ENCODE results near the gene DDX39B.
"Not testable (repeated sequence)": the region's sequence is repeated elsewhere in the genome, so short reads cannot be mapped to it uniquely, and the experiment has no call there.

Gene DDX39B

GRCh38 chr6:31525932-31526591, 15.7 kb downstream of the DDX39B start:
- no peak for DNase-seq

- no peak for DNase-seq
Measured at GRCh38 chr6:31525553-31525931, 16.3 kb downstream of the DDX39B start.

GRCh38 chr6:31521835-31522234, 20.0 kb downstream of the DDX39B start:
- no peak for DNase-seq

- no peak for DNase-seq
Measured at GRCh38 chr6:31513456-31514165, 28.2 kb downstream of the DDX39B start.

- no peak for DNase-seq
Measured at GRCh38 chr6:31510007-31510406, 31.8 kb downstream of the DDX39B start.

- not testable (repeated sequence) for DNase-seq
Measured at GRCh38 chr6:31509036-31509435, 32.8 kb downstream of the DDX39B start.

GRCh38 chr6:31502586-31502985, 39.2 kb downstream of the DDX39B start:
- DNase-seq: no peak

- DNase-seq: not testable (repeated sequence)
Measured at GRCh38 chr6:31499648-31500047, 42.2 kb downstream of the DDX39B start.

- no peak for DNase-seq
Measured at GRCh38 chr6:31498748-31499147, 43.1 kb downstream of the DDX39B start.

- DNase-seq: peak; percentile 84
Measured at GRCh38 chr6:31497531-31498476, 44.0 kb downstream of the DDX39B start, which contains the start of gene MICB. TSS of gene MICB (plus strand) at chr6:31498145. CDS start at chr6:31498194, 49 bp downstream.

- DNase-seq: not testable (repeated sequence)
Measured at GRCh38 chr6:31496826-31497225, 45.0 kb downstream of the DDX39B start.

- no peak for DNase-seq
Measured at GRCh38 chr6:31495580-31495979, 46.2 kb downstream of the DDX39B start.

GRCh38 chr6:31493875-31494694, 47.7 kb downstream of the DDX39B start:
- peak; percentile 82 for DNase-seq

GRCh38 chr6:31493550-31493874, 48.3 kb downstream of the DDX39B start:
- DNase-seq: not testable (repeated sequence)

- DNase-seq: no peak
Measured at GRCh38 chr6:31490115-31490873, 51.5 kb downstream of the DDX39B start.

GRCh38 chr6:31489086-31489485, 52.7 kb downstream of the DDX39B start:
- DNase-seq: no peak

GRCh38 chr6:31487674-31488073, 54.1 kb downstream of the DDX39B start:
- not testable (repeated sequence) for DNase-seq

- not testable (repeated sequence) for DNase-seq
Measured at GRCh38 chr6:31486065-31486837, 55.6 kb downstream of the DDX39B start.

- no peak for DNase-seq
Measured at GRCh38 chr6:31485055-31485454, 56.7 kb downstream of the DDX39B start.

GRCh38 chr6:31483392-31483791, 58.4 kb downstream of the DDX39B start:
- no peak for DNase-seq

- no peak for DNase-seq
Measured at GRCh38 chr6:31480574-31480973, 61.2 kb downstream of the DDX39B start.
